NT2/D1 (cell line): ENCODE data around the gene OR12D3.

Experiments
- DNase-seq: peaks from one replicate; pipeline ENCODE4 v3.0.0-alpha.2; 2011; ENCODE audit warnings: low read depth, low spot score
- H3K27me3 ChIP-seq: 2 replicates; pipeline ENCODE4 v1.6.0; 2011; ENCODE audit warnings: mild to moderate bottlenecking; ENCODE audit not compliant: insufficient read length, insufficient read depth
- H3K36me3 ChIP-seq: 2 replicates; pipeline ENCODE4 v1.6.1; 2011; ENCODE audit warnings: mild to moderate bottlenecking, low read length, mixed read lengths; ENCODE audit not compliant: insufficient read depth, insufficient read length
- H3K4me1 ChIP-seq: 2 replicates; pipeline ENCODE4 v1.5.1; 2011; ENCODE audit not compliant: insufficient read depth, insufficient read length
- H3K4me3 ChIP-seq: 2 replicates; pipeline ENCODE4 v1.5.1; 2011; ENCODE audit warnings: low read depth; ENCODE audit not compliant: insufficient read length
- H3K9ac ChIP-seq: 2 replicates; pipeline ENCODE4 v1.6.0; 2011; ENCODE audit warnings: low read depth; ENCODE audit not compliant: insufficient read length
- H3K9me3 ChIP-seq: 2 replicates; pipeline ENCODE4 v1.5.1; 2011; ENCODE audit warnings: mild to moderate bottlenecking, low read length; ENCODE audit not compliant: insufficient read depth
- SUZ12 ChIP-seq: IDR thresholded peaks from 2 replicates; pipeline ENCODE4 v1.6.1; 2011; ENCODE audit not compliant: insufficient read length, insufficient read depth; ENCODE audit errors: extremely low read depth
- YY1 ChIP-seq: IDR thresholded peaks from 2 replicates; pipeline ENCODE4 v1.6.1; 2011; ENCODE audit not compliant: insufficient read length, insufficient read depth
- ZNF274 ChIP-seq: IDR thresholded peaks from 2 replicates; pipeline ENCODE4 v1.6.1; 2011; ENCODE audit warnings: mild to moderate bottlenecking, low read depth, low read length

Gene OR12D3

GRCh38 chr6:29336269-29336668 lies 38.8 kb downstream of the OR12D3 start:
- H3K4me3 ChIP-seq = no peak overlapping the region
- no peaks in the 10 kb centered on the region for H3K9me3 ChIP-seq
- DNase-seq = no peak
- TF ChIP-seq ZNF274 = no peak
- no peak for TF ChIP-seq YY1
- TF ChIP-seq SUZ12 = no peak
- H3K36me3 ChIP-seq = no peaks in the 10 kb centered on the region
- no peaks in the 10 kb centered on the region for H3K27me3 ChIP-seq
- no peaks in the 10 kb centered on the region for H3K4me1 ChIP-seq
- no peak overlapping the region for H3K9ac ChIP-seq

- TF ChIP-seq ZNF274 = no peak
- no peak for TF ChIP-seq SUZ12
- TF ChIP-seq YY1 = no peak
- no peaks in the 10 kb centered on the region for H3K36me3 ChIP-seq
- H3K9me3 ChIP-seq = no peaks in the 10 kb centered on the region
- H3K9ac ChIP-seq = no peak overlapping the region
- H3K4me3 ChIP-seq = no peak overlapping the region
- H3K27me3 ChIP-seq = no peaks in the 10 kb centered on the region
- no peaks in the 10 kb centered on the region for H3K4me1 ChIP-seq
- DNase-seq = no peak
Measured at GRCh38 chr6:29332676-29333075, 42.4 kb downstream of the OR12D3 start.

- H3K9ac ChIP-seq = no peak overlapping the region
- no peaks in the 10 kb centered on the region for H3K36me3 ChIP-seq
- DNase-seq = no peak
- H3K27me3 ChIP-seq = no peaks in the 10 kb centered on the region
- H3K4me3 ChIP-seq = no peak overlapping the region
- H3K4me1 ChIP-seq = no peaks in the 10 kb centered on the region
- no peaks in the 10 kb centered on the region for H3K9me3 ChIP-seq
- TF ChIP-seq SUZ12 (no peak), YY1 (no peak), ZNF274 (no peak)
Measured at GRCh38 chr6:29325777-29326176, 49.3 kb downstream of the OR12D3 start.
